HG02623 (cell line): ENCODE measurements around the gene SKP1.

Experiments used
- ATAC-seq: cut with Tn5 transposase; IDR thresholded peaks from one replicate; pipeline ENCODE4 v1.9.1; 2021; ENCODE audit warnings: moderate library complexity; ENCODE audit not compliant: unreplicated experiment

Gene SKP1

DNA sequence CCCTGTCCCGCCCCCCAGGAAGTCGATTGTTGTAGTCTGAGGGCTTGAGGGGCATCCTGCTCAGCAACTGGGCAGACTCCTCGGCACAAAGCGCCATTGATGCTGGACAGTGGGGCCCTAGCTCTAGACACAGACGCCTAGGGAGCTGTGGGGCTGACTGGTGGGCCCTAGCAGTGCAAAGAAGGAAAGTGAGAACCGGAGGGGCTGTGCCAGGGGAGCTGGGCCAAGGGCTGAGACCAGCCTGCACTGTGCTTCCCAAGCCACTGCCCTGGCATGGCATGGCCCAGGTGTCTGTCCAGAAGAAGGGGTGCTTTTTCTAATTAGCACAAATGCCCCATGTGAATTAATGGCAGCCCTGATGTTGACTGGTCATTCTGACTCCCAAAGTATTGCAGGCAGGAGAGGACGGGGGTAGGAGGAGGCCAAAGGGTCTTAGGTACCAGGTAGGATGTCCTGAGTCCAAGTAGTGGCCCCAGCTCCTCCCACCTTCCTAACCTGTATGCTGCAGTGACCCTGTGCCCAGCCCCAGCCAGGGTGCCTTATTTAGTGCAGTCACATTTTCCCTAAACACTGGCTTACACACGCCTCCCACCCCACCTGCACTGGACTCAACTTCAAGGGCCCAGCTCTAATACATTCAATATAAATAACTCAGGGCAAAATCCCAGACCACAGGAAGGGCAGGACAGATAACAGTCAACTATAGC, 46.4 kb downstream of the SKP1 start:
- ATAC-seq: no peak

DNA sequence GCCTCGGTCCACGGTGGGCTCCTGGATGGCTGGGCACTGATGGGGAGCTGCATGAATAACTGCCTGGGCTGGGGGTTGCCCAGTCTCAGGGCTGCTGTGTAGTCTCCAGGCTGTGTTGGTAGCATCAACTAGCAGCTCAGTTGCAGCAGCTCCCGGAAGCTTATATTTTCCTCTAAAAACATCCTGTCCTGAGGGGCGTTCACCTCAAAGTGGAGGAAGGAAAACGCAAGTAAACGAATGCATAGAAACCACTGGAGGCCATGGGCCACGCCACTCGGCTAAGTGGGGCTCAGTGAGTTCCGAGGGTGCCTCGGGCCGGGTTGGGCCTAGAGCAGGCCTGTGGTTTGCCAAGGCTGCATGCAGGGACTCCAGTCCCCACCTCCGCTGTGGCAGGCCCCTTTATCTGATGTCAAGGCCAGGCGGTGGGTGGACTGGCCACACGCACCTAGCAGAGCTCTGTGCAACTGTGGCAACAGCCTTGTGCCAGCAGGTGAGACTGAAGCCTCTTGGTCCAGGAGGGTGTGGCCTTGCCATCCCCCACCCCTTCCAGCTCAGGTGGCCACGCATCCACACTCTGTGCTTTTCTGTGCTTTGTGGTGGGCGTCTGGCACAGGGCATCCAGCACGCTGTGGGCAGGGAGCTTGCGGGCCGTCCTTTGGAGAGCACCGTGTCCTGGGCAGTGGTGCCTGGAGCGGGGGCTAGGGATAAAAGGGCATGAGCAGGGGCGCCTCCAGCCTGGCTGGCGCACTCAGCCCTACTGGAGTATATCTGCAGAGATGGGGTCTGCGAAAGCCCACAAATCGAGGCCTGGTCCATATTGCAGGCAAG, 47.1 kb downstream of the SKP1 start:
- no peak for ATAC-seq

DNA sequence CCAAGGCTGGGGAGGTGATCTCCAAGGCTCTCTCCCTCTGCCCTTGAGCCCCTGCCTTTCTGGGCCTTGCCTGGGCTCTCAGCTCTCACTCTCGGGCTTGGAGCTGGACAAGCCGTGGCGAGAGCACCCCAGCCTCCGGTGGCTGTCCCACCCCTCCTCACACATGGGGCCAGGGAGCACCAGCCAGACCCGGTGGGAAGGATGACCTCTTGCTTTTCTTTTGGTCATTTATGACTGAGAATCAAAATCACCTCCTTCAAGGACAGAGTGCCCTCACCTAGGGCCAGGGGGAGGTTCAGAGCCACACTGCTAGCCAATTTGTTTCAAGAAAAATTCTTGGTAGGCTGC, 48.1 kb downstream of the SKP1 start:
- ATAC-seq: no peak

DNA sequence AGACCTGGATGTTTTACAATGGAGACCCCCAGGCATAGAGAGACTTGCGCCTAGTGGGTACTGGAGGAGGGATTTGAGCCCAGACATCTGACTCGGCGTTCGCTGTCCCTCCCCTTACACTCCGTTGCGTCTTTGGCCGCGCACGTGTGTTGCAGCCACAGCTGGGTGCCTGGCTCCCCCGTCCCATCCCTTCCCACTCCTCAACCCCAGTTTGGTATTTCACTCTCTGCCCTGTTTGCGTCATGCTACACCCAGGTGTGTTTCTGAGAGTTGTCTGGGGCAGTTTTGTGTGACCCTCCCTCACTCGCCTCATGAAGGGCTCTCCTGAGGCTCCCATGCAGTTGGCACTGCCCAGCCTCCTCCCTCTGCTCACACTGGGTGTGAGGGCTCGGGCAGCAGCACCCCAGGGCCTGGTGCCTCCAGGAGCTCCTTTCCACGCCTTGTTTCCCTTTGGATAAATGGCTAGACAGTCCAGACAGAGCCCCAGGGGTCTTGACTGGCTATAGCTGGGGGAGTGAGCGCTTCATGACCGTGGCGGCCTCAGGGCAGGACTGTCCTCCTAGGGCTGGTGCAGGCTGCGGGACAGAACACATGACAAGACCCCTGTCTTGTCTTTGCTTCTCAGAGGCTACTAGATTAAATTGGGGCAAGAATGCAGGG, 48.6 kb downstream of the SKP1 start:
- no peak for ATAC-seq

DNA sequence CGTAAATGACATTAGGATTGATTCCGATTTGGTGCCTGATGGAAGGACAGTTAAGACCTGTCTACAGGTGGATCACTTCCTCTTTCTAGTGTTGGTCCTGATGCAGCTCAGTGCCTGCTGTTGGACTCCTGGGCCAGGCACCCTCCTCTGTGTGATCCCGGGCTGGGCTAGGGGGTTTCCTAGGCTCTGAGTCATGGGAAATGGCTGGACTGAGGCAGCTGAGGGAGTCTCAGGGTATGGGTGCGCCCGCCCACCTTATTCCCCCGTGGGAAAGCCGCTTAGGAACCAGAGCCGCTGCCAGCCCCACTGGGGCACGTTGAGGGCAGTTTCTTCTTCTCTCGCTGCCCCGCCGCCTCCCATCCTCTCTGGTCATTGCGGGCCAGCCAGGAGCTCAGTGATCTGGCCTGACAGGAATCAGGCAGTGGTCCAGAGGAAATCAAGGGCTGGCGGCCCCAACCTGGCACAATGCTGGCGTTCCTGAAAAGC, 49.3 kb downstream of the SKP1 start:
- no peak for ATAC-seq

DNA sequence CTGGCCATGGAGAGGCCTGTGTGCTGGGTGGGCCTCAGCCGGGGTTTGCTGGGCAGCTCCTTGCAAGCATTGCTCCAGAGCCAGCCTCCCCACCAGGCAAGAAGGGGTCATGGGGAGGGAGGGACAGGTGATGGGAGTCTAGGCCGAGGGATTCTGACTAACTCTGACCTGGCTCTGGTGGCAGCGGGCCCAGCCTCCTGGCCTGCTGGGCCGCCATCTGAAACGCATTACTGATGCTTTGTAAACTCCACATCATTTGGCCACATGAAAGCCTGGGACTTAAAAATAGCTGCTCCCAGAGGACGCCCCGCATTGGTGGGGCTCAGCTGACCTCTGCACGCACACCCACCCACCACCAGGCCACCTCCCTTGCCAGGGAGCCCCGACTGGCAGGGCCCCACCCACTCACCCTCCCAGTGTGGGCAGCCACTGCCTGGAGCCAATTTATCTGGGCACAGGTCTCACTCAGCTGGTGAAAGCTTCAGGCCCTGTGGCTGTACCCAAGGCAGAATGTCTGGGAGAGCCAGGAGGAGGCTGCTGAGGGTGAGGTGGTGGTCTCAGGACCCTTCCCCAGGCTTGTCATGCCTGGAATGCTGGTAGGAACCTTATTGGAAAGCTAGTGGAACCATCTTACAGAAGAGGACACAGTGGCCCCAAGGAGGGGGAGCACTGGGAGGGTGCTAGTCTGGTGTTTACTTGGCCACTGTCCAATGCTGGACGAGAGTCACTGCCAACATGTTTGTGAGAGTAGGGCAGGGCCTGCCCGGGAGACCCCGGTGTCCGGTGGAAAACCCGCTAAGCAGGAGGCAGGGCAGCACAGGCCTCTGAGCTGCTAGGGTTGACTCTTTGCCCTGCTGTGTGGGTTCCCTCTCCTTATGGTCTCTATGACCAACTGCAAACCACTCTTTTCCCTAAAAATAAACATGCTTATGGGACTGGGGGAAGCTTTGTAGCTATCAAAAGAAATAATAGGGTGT, 51.4 kb downstream of the SKP1 start:
- ATAC-seq: no peak

DNA sequence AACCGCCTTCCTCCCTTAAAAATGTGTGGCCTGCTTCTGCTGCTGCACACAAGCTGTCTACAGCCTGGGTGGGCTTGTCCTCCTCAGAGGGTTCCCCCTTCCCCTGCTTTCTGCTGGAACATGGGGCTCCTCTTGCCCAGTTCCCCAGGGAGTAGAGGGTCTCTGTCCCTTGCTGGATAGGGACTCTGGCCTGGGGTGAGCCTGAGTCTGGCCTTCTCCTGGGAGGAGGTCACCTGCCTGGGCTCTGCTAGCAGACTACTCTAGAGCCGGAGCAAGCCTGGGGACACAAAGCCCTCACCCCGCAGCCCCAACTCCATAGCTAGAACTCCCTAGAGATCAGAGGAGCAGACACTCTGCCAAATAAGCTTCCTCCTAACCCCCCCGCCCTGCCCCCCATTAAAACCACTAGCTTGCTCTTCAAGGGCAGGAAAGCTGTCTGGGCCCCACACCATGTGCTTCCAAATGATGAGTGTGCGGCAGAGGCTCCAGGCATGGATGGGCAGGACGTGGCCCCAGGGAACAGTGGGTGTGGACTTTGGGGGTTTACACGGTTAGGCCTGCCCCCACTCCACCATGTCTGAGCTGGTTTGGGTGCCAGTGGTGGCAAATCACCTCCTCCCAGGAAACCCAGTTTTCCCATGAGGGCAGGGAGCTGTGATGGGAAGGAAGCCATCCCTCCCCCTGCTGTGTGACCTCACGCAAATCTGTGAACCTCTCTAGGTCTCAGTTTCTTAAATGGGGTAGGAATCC, 52.3 kb downstream of the SKP1 start:
- no peak for ATAC-seq

DNA sequence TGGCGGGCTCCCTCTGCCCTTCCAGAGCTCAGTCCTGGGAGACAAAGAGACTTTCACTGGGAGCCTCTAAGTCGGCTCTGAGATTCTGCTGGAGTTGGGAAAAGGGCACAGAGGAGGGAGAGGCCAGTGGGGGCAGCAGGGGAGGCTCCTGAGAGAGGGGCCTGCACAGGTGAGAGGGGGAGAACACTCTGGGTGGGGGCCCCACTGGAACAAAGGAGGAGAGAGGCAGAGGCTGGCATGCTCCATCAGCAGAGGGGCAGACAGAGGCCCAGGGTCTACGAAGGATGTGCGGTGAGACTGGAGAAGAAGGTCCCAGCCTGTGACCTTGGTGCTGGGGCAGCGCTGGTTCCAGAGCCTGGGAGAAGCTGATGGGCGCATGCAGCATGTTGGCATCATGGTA, 53.4 kb downstream of the SKP1 start:
- no peak for ATAC-seq

DNA sequence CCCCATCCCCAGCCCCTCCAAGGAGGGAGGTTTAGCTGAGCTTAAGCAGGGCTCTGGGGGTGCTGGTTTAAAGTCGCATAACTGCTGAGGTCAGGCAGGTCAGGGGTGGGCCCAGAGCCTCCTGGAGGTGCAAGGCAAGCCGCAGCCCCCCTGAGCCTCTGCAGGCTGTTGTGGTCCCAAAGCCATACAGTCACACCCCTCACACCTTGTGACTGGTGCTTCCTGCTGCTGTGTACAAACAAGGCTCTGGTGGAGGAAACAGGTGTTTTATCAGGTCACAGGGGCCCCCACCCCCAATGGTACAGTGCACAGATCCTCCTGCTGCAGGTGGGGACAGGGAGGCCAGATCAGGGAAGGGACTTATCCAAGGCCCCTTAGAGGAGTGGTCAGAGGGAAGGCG, 54.2 kb downstream of the SKP1 start:
- ATAC-seq: no peak

DNA sequence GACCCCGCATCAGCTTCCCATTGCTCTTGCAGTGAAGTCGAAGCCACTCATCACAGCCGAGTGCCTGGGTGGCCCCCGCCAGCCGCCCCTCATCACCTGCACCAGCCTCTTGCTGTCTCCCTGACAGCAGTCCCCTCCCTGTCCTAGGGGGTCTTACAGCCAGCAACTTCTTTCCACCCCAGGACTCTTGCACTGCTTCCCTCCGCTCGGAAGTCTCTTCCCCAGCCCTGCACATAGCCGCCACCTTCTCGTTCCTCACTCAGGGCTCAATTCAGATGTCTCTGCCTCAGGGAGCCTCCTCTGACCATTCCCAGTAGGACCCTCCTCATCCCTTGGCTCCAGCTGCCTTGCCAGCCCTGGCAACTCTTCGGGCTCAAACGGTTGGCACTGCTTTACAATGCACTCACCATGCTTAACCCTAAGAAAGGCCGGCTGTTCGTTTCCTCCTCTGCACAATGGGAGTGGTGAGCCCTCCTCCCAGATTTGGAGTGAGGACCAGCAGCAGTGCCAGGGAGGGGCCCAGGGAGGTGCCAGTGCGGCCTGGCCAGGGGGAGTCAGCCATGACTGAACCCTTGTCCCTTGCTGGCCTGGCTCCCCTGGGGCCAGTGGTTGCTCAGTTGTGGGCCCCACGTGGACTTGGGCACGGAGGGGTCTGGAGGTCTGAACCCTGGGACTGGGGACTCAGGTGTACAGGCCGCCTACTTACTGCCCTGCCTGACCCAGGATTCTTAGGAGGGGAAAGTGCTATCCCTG, 56.2 kb downstream of the SKP1 start:
- no peak for ATAC-seq

DNA sequence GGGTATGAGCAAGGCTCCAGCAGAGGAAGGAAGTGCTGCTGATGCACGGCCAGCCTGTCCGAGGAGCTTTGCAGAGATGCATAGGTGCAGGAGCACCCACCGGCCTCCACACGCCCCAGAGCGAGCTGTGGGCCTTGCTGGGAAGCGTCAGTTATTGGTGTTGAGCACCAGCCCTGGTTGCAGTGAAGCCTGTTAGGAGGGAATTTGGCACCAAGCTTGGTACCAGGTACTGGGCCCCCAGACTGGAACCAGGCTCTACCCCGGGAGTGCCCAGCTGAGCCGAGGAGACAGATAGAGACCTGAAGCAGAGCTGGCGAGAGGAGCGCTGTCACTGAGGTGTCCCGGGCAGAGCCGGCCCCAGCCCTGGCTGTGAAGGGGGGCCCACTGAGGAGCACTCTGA, 57.0 kb downstream of the SKP1 start:
- ATAC-seq: no peak

DNA sequence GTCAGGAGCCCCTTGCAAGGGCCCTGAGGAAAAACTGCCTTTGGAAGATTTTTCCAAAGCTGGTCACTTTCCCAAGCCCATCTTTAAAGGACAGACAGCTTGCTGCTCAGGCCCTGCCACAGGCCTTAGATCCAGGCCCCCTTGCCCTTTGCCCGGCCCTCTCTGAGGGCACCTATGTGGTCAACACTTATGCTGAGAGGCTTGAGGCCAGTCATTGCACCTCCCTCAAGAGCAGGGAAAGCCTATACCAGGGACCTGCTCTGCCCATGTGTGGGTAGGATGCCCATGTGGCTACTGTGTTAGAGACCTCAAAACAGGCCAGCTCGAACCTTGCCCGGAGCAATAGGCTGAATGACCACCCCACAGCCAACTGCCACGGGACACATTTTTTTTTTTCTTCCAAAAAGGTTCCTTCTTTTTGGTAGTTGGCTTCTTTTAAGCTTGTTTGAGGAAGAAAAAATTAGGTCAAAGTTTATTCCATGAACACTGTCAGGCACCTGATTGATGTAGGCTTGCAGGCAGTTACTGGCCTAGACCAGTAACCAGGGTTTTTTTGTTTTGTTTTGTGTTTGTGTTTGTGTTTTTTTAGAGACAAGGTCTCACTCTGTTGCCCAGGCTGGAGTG, 58.4 kb downstream of the SKP1 start:
- no peak for ATAC-seq

DNA sequence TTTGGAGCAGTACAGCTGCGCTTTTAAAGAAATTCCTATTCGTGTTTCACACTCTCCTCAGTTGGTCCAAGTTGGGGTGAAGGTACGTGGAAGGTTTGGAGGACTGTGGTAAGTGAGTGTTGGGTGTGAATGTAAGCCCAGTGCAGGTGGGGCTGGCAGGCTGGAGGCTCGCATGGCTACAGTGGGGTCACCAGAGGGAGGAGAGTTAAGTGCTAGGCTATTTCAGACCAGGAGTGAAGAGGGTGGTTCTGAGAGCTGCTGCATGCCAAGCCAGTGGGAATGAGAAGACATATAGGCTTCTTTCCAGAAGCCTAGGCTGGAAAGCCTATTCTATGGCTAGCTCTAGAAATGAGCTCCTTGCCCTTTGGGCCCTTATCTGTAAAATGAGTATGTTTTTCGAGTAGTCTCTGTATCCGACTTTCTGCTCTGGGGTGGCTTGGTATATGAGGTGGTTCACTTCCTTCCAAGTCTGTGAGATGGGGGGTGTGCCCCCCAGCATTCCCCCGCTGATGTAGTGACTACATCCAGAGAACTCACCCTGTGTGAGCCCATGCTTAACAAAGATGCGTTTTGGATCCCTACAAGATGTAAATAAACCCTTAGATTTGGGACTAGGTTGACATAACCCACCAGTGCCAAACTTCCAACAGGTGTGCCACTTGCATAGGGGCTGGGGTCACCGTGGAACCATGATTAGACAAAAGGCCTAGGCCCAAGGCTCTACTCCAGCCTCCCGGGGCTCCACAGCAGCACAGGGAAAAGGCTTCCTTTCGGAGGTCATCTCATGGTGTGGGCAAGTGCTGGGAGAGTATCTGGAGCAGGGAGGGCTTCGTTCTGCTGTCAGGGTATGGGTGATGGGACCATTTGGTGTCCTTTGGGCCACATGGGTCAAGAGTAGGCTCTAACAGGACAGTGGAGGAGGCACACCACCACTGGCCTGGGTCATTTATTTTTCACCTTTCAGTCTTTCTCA, 59.7 kb downstream of the SKP1 start:
- ATAC-seq: no peak

DNA sequence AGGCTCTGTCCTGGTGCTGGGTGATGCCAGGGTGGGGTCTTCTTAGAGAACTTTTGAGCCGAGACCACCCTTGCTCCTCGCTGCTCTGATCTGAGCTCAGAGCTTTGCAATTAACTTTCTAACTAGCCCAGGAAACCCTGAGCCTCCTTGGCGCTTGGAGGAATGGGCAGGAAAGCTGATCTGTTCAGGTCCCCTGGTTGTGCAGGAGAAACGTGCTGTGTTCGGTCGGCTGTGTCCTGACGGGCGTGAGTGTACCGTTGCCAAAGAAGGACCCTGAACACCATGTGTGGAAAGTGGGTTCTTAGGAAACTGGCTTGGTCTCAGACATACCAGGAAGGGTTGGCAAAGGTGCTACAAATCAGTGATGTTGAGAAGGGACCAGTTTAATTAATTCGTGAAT, 60.5 kb downstream of the SKP1 start:
- ATAC-seq: no peak

DNA sequence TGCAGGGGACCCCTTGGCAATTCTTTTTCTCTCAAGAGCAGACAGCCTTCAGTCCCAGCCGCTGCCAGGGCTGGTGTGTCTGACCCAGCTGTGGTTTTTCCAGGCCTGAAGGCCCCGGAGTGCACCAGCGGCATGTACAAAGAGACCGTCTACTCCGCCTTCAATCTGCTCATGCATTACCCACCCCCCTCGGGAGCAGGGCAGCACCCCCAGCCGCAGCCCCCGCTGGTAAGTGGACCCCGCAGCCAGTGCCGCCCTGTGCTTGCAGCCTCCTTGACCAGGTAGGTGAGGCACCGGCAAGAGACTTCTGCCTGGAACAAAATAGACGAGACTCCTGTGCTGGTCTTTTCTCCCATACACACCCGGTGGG, 61.0 kb downstream of the SKP1 start:
- no peak for ATAC-seq

DNA sequence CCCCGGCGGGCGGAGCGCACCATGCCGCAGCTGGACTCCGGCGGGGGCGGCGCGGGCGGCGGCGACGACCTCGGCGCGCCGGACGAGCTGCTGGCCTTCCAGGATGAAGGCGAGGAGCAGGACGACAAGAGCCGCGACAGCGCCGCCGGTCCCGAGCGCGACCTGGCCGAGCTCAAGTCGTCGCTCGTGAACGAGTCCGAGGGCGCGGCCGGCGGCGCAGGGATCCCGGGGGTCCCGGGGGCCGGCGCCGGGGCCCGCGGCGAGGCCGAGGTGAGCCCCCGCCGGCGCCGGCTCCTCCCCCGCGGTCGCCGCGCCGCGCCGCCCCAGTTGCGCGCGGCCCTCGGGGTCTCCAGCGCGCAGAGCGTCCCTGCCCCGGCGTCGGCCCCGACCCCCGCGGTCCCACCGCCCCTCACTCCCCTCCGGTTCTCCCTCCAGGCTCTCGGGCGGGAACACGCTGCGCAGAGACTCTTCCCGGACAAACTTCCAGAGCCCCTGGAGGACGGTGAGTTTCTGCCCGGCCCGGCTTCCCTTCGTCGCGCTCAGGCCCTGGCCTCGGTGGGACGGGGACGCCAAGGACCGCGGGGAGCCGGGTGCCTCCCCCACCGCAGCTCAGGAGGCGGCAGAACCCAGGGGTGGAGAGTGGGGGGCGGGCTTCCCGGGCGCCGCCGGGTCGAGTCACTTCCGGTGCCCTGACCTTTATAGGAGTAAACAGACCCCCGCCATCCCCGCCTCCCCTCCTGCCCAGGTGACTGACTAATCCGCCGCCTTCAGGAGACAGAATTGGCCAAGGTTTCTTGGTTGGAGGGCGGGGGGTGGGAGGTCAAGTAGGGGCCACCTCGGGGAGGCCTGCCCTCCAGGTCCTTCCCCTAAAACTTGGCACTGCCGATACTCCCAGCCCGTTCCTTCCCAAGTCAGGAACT, 61.6 kb downstream of the SKP1 start:
- ATAC-seq: no peak
